T-helper 2 cell treated with Interferon-gamma antibody and Interleukin-4, amounts not matched to agents 5 μg/mL and 100 μg/mL, for 36 hours (primary cell): ENCODE results near the gene SLC16A9.
A peak's percentile ranks its signal among the peaks of the same experiment; 100 is the strongest.
"Not testable (repeated sequence)": the region's sequence is repeated elsewhere in the genome, so short reads cannot be mapped to it uniquely, and the experiment has no call there.

Experiments used
- DNase-seq: peaks from one replicate; pipeline ENCODE4 v3.0.0; 2021; ENCODE audit warnings: low spot score
- H3K27ac Mint-ChIP-seq: one replicate; pipeline ENCODE4 v1.8.0; 2021; ENCODE audit warnings: mild to moderate bottlenecking, mixed read lengths
- H3K27me3 Mint-ChIP-seq: one replicate; pipeline ENCODE4 v1.8.0; 2021; ENCODE audit warnings: low read depth, mixed read lengths
- H3K36me3 Mint-ChIP-seq: one replicate; pipeline ENCODE4 v1.8.0; 2021; ENCODE audit warnings: low read depth, mixed read lengths
- H3K4me1 Mint-ChIP-seq: one replicate; pipeline ENCODE4 v1.8.0; 2021; ENCODE audit warnings: low read depth, mixed read lengths
- H3K4me3 Mint-ChIP-seq: one replicate; pipeline ENCODE4 v1.8.0; 2022; ENCODE audit warnings: mild to moderate bottlenecking, moderate library complexity, mixed read lengths
- H3K9me3 Mint-ChIP-seq: one replicate; pipeline ENCODE4 v1.8.0; 2021; ENCODE audit warnings: mixed read lengths

Gene SLC16A9, protein sequence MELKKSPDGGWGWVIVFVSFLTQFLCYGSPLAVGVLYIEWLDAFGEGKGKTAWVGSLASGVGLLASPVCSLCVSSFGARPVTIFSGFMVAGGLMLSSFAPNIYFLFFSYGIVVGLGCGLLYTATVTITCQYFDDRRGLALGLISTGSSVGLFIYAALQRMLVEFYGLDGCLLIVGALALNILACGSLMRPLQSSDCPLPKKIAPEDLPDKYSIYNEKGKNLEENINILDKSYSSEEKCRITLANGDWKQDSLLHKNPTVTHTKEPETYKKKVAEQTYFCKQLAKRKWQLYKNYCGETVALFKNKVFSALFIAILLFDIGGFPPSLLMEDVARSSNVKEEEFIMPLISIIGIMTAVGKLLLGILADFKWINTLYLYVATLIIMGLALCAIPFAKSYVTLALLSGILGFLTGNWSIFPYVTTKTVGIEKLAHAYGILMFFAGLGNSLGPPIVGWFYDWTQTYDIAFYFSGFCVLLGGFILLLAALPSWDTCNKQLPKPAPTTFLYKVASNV

DNA sequence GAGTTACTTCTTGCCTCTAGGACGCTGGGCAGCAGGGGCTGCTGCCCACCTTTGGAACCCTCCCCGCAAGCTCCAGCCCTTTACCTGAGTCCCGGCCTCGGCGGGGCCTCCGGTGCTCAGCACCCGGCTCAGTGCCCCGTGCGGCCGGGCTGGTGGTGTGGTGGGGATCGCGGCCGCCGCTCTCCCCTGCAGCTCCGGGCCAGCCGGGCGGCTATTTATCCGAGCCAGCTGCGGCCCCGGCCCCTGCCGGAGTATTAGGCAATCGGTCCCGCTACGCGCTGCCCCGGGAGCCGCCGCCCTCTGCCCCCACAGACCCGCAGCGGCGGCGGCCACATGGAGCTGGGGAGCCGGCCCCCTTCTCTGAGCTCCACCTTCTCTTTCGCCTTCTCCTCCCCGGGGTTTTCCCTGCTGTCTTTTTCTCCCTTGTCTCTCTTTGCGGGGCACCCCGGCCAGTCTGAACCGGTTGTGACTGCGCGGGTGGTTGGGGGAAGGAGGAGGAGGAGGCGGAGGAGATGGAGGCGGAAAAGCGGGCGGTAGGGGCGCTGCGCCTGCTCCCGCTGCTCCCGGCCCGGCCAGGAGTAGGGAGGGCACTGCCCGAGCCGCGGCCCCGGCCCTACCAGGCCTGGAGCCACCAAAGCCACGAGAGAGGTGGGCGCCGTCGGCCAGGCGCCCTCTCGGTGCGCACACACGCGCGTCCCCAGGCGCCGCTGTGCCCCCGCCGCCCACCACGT lies at the start of gene SLC16A9:
Gene SLC16A9 (minus strand): TSS at position 456 of the 731 bp plus-strand sequence. CDS start 25,559 bp downstream, outside the sequence.
- Mint-ChIP-seq H3K9me3 (no peaks in the 10 kb centered on the region), H3K4me1 (peaks cover 6% of the 10 kb centered on the region), H3K27me3 (peaks cover 71% of the 10 kb centered on the region), H3K4me3 (peak within 1 kb of the TSS; percentile 70), H3K36me3 (no peaks in the 10 kb centered on the region), H3K27ac (no peak within 1 kb of the TSS)
- DNase-seq = peak; percentile 71

DNA sequence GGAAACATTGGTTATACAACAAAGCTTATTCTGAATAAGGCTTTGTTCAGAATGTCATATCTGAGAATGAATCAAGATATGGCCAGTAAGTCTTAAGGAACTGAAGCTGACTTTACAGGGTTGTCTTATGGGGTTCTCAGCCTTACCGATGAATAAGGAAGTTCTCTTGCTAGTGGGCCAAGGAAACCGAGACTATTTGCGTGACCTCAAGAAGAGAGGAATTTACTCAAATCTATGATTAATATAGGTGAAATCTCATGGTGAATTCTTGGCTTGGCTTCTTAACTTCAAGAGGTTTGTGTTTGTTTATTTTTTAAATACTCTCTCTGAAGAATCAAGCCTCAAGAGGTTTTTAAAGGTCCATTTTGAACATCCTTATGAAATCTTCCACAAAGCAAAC lies 48.3 kb upstream of the SLC16A9 start:
- Mint-ChIP-seq H3K9me3 (no peaks in the 10 kb centered on the region), H3K27me3 (peaks cover 4% of the 10 kb centered on the region), H3K27ac (no peak overlapping the region), H3K4me1 (no peaks in the 10 kb centered on the region), H3K4me3 (no peak overlapping the region), H3K36me3 (no peaks in the 10 kb centered on the region)
- no peak for DNase-seq

DNA sequence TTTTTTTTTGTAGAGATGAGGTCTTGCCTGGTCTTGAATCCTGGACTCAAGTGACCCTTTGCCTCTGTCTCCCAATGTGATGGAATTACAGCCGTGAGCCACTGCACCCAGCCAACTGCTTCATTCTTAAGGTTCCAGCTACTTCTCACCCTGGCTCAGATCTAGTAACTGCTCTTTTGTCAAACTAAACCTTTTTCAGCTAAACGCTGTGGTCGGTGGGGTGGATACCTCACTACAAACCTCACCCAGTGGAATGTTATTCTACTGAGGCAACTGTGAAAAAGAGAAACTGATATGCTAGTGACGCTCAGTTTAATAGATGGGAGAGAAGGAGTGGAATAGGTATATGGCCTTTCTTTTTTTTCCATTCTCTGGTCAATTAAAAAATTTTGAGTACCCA lies 45.3 kb upstream of the SLC16A9 start:
- H3K27ac Mint-ChIP-seq = no peak overlapping the region
- H3K4me1 Mint-ChIP-seq = no peaks in the 10 kb centered on the region
- H3K9me3 Mint-ChIP-seq = no peaks in the 10 kb centered on the region
- H3K4me3 Mint-ChIP-seq = no peak overlapping the region
- peaks cover 9% of the 10 kb centered on the region for H3K27me3 Mint-ChIP-seq
- H3K36me3 Mint-ChIP-seq = no peaks in the 10 kb centered on the region
- no peak for DNase-seq

DNA sequence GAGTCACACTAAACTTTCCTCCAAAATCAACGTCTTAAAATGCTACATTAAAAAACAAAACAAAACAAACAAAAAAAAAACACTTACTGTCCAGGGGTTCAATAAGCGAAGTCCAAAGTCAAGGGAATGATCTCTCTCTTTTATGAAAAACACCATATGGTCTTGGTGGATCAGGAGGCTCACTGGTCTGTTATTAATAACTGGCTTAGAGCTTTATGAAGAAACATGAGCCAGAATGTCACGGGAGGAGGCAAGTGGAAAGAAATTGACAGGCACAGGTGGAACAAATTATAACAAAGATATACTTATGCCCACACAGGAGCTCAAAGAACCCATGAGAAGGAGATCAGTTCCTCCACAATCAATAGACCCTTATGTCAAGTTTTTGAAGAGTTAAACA lies 43.6 kb upstream of the SLC16A9 start, which contains the start of gene MRLN:
Gene MRLN (minus strand): TSS at position 189 of the 400 bp plus-strand sequence.
- Mint-ChIP-seq H3K4me1 (no peaks in the 10 kb centered on the region), H3K9me3 (no peaks in the 10 kb centered on the region), H3K4me3 (no peak within 1 kb of the TSS), H3K36me3 (no peaks in the 10 kb centered on the region), H3K27me3 (peaks cover 9% of the 10 kb centered on the region), H3K27ac (no peak within 1 kb of the TSS)
- no peak for DNase-seq

DNA sequence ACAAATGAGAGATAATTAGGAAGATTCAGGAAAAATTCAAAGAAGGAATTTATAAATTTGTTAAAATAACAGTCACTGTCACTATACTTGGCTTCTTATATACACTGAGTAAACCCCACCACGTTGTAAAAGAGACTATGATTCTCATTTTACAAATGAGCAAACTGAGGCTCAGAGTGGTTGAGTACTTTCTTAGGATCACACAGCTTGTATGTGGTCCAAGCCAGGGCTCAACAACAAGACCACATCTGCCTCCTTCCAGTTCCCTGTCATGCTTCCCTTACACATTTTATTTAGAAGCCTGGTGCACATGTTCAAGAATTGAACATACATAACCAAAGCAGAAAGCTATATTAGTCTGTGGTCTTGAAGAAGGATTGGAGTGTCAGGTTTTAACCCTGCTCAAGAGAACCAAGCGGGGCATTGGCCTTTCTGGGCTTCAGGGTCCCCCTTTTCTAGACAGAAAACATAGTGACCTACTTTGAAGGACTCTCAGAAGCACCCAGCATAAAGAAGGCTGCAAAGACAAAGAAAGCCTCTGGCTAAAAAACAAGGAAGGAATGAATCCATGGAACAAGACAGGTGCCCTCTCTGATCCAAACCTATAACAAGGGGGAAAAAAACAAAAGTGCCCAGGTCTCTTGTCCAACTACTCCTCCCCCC lies 42.8 kb upstream of the SLC16A9 start:
- no peaks in the 10 kb centered on the region for H3K9me3 Mint-ChIP-seq
- H3K36me3 Mint-ChIP-seq = no peaks in the 10 kb centered on the region
- DNase-seq = no peak
- no peak overlapping the region for H3K27ac Mint-ChIP-seq
- peaks cover 9% of the 10 kb centered on the region for H3K27me3 Mint-ChIP-seq
- H3K4me3 Mint-ChIP-seq = no peak overlapping the region
- no peaks in the 10 kb centered on the region for H3K4me1 Mint-ChIP-seq

DNA sequence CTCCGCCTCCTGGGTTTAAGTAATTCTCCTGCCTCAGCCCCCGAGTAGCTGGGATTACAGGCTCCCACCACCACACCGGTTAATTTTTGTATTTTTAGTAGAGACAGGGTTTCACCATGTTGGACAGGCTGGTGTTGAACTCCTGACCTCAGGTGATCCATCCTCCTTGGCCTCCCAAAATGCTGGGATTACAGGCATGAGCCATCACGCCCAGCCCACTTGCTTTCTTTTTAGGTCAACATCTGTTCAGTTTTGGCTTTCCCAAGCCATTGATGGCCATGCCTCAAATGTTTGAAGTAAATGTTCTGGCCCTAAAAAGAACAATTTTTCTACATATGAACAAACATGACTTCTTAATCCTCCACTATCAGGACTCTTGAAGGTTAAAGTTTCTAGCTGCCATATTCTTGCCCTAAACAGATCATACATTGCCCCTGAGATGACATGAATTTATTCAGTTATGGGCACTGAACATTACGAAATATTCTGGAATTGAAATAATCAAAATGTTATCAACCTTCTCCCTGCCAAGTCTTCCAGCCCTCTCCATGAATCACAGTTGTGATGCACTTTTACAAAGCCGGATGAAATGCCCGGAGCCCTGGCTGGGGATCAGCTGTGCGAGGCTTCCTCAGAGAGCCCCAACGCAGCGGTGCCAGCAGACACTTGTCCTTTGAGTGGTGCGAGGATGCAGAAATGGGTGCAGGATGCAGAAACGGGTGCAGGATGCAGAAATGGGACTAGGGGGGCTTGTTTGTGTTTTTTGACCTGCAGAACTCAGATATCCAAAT lies 40.7 kb upstream of the SLC16A9 start:
- no peak overlapping the region for H3K27ac Mint-ChIP-seq
- no peaks in the 10 kb centered on the region for H3K9me3 Mint-ChIP-seq
- no peaks in the 10 kb centered on the region for H3K36me3 Mint-ChIP-seq
- H3K4me3 Mint-ChIP-seq = no peak overlapping the region
- no peak for DNase-seq
- no peaks in the 10 kb centered on the region for H3K4me1 Mint-ChIP-seq
- H3K27me3 Mint-ChIP-seq = peaks cover 9% of the 10 kb centered on the region

DNA sequence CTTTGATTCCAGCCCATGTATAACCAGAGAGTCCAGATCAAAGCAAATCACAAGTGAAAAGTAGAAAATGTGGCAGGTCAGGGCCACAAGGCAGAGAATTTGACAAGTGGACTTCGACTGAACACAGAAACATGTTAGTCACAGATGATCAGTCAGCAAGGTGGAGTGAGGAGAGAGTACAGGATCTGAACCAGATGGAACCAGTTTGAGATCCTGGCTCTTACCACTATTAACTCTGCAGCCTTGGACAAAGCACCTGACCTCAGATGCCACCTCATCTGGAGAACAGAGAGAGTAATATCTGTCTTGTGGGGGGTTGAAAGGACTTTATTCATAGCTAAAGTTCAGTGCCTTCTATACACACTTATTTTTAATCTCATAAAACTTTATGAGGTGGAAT lies 39.2 kb upstream of the SLC16A9 start:
- Mint-ChIP-seq H3K4me3 (no peak overlapping the region), H3K4me1 (no peaks in the 10 kb centered on the region), H3K36me3 (no peaks in the 10 kb centered on the region), H3K27ac (no peak overlapping the region), H3K27me3 (peaks cover 9% of the 10 kb centered on the region), H3K9me3 (no peaks in the 10 kb centered on the region)
- no peak for DNase-seq

DNA sequence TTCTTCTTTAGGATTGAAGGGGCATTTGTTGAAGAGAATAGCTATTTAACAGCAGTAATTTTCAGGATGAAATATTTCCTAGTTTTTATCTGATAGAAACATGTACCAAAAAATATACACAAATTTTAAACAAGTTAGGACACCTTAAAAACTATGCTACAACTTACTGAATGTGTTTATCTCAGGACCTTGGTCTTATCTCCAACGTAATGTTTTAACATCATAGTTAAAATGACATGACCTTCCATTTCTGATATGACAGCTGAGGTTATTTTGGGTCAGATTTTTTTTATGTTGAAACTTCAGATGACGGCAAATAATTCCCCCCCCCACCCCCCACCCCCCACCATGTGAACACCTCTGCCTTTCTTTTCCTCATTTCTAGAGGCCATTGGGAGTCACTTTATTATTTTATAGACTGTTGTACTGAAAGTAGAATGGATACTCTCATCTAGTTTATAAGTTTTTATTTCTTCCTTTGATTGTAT lies 35.6 kb upstream of the SLC16A9 start:
- Mint-ChIP-seq H3K27me3 (no peaks in the 10 kb centered on the region), H3K9me3 (no peaks in the 10 kb centered on the region), H3K4me1 (no peaks in the 10 kb centered on the region), H3K27ac (no peak overlapping the region), H3K4me3 (no peak overlapping the region), H3K36me3 (no peaks in the 10 kb centered on the region)
- DNase-seq = no peak

DNA sequence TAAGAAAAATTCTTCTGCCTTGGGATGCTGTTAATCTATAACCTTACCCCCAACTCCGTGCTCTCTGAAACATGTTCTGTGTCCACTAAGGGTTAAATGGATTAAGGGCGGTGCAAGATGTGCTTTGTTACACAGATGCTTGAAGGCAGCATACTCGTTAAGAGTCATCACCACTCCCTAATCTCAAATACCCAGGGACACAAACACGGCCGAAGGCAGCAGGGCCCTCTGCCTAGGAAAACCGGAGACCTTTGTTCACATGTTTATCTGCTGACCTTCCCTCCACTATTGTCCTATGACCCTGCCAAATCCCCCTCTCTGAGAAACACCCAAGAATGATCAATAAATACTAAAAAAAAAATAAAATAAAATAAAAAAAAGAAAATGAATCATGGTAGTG lies 35.1 kb upstream of the SLC16A9 start:
- not testable (repeated sequence) for H3K9me3 Mint-ChIP-seq, DNase-seq, H3K4me1 Mint-ChIP-seq, H3K27ac Mint-ChIP-seq, H3K27me3 Mint-ChIP-seq, H3K36me3 Mint-ChIP-seq, H3K4me3 Mint-ChIP-seq

DNA sequence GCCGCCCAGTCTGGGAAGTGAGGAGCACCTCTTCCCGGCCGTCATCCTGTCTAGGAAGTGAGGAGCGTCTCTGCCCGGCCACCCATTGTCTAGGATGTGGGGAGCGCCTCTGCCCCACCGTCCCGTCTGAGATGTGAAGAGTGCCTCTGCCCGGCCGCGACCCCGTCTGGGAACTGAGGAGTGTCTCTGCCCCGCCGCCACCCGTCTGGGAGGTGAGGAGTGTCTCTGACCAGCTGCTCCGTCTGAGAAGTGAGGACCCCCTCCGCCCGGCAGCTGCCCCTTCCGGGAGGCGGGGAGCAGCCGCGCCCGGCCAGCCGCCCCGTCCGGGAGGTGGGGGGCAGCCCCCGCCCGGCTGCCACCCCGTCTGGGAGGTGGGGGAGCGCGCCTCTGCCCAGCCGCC lies 34.5 kb upstream of the SLC16A9 start:
- H3K9me3 Mint-ChIP-seq, H3K4me3 Mint-ChIP-seq, H3K36me3 Mint-ChIP-seq, DNase-seq, H3K4me1 Mint-ChIP-seq, H3K27ac Mint-ChIP-seq, H3K27me3 Mint-ChIP-seq: not testable (repeated sequence)

DNA sequence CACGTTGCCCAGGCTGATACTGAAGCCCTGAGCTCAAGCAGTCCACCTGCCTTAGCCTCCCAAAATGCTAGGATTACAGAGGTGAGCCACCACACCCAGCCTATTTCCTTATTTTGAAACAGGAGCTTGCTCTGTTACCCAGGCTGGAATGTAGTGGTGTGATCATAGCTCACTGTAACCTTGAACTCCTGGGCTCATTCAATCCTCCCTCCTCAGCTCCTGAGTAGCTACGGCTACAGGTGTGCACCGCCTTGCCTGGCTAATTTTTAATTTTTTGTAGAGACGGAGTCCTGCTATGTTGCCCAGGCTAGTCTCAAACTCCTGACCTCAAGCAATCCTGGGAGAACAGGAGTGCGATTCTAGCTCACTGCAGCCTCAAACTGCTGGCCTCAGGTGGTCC lies 31.9 kb upstream of the SLC16A9 start:
- no peak for DNase-seq
- Mint-ChIP-seq H3K36me3 (no peaks in the 10 kb centered on the region), H3K4me1 (no peaks in the 10 kb centered on the region), H3K27ac (no peak overlapping the region), H3K4me3 (no peak overlapping the region), H3K9me3 (no peaks in the 10 kb centered on the region), H3K27me3 (peaks cover 5% of the 10 kb centered on the region)

DNA sequence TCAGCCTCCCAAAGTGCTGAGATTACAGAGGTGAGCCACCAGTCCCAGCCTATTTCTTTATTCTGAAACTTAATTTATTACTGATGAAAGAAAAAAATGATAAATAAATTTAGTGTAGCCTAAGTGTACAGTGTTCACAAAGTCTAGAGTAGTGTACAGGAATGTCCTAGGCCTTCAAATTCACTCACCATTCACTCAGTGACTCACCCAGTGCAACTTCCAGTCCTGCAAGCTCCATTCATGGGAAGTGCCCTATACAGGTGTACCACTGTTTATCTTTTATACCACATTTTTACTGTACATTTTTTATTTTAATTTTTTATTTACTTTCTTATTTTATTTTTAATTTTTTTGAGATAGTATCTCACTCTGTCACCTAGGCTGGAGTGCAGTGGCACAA lies 31.4 kb upstream of the SLC16A9 start:
- DNase-seq = no peak
- Mint-ChIP-seq H3K9me3 (no peaks in the 10 kb centered on the region), H3K4me3 (no peak overlapping the region), H3K27me3 (peaks cover 5% of the 10 kb centered on the region), H3K4me1 (no peaks in the 10 kb centered on the region), H3K36me3 (no peaks in the 10 kb centered on the region), H3K27ac (no peak overlapping the region)

DNA sequence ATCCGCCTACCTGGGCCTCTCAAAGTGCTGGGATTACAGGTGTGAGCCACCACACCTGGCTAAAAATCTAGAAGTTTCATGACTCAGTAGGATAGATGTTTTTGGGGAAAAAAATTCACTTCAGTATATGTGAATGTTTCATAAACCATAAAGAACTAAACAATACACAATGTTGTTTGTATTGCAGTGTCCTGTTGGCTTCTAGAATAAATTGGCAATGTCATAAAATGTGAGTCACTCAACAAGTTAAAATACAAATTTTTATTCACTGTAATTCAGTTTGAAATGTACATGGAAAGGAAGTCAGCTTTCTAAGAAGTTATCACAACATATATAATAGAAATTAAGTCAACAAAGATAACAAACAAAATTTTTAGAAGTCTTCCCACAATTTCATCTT lies 27.1 kb upstream of the SLC16A9 start:
- Mint-ChIP-seq H3K27ac (no peak overlapping the region), H3K36me3 (no peaks in the 10 kb centered on the region), H3K9me3 (no peaks in the 10 kb centered on the region), H3K4me3 (no peak overlapping the region), H3K4me1 (peaks cover 3% of the 10 kb centered on the region), H3K27me3 (peaks cover 10% of the 10 kb centered on the region)
- no peak for DNase-seq
